BE2C (cell line): ENCODE measurements around the gene SRGAP1.

Source experiments
- DNase-seq: peaks from one replicate; pipeline ENCODE4 v3.0.0-alpha.2; 2020
- H3K27me3 ChIP-seq: fragments of 250-450 bp; sonication (Bioruptor Pico); 2 replicates; pipeline ENCODE4 v1.5.1; 2020; ENCODE audit warnings: mild to moderate bottlenecking
- H3K36me3 ChIP-seq: fragments of 250-450 bp; sonication (Bioruptor Pico); 2 replicates; pipeline ENCODE4 v1.5.1; 2020; ENCODE audit warnings: mild to moderate bottlenecking
- H3K4me1 ChIP-seq: fragments of 250-450 bp; sonication (Bioruptor Pico); 2 replicates; pipeline ENCODE4 v1.5.1; 2020
- H3K4me3 ChIP-seq: 2 replicates; pipeline ENCODE4 v1.5.1; 2011; ENCODE audit warnings: low read depth, low read length
- H3K9me3 ChIP-seq: fragments of 250-450 bp; sonication (Bioruptor Pico); 2 replicates; pipeline ENCODE4 v1.5.1; 2020
- CTCF ChIP-seq: IDR thresholded peaks from 2 replicates; pipeline ENCODE4 v1.5.1; 2012; ENCODE audit warnings: mild to moderate bottlenecking, low read depth, low read length

SRGAP1 gene

GRCh38 chr12:64018524-64018923 lies 174.0 kb downstream of the SRGAP1 start:
- Histone ChIP-seq H3K9me3 (no peaks in the 10 kb centered on the region), H3K4me3 (no peak overlapping the region), H3K27me3 (no peaks in the 10 kb centered on the region), H3K4me1 (peaks cover 6% of the 10 kb centered on the region; the same call in 1 of the 2 replicates), H3K36me3 (no peaks in the 10 kb centered on the region; the same call in 1 of the 2 replicates)
- no peak for DNase-seq
- TF ChIP-seq CTCF: no peak

- no peaks in the 10 kb centered on the region; the same call in 1 of the 2 replicates for H3K36me3 ChIP-seq
- DNase-seq: no peak
- no peak for TF ChIP-seq CTCF
- H3K27me3 ChIP-seq: no peaks in the 10 kb centered on the region
- peaks cover 6% of the 10 kb centered on the region; the same call in 1 of the 2 replicates for H3K4me1 ChIP-seq
- H3K4me3 ChIP-seq: no peak overlapping the region
- no peaks in the 10 kb centered on the region for H3K9me3 ChIP-seq
Measured at GRCh38 chr12:64019101-64019500, 174.6 kb downstream of the SRGAP1 start.

GRCh38 chr12:64019654-64020053 lies 175.2 kb downstream of the SRGAP1 start:
- no peak for TF ChIP-seq CTCF
- DNase-seq: no peak
- no peaks in the 10 kb centered on the region for H3K9me3 ChIP-seq

GRCh38 chr12:64025174-64025958 lies 180.9 kb downstream of the SRGAP1 start:
- DNase-seq: no peak
- TF ChIP-seq CTCF: no peak
- Histone ChIP-seq H3K4me1 (no peaks in the 10 kb centered on the region; the same call in 1 of the 2 replicates), H3K4me3 (no peak overlapping the region), H3K27me3 (no peaks in the 10 kb centered on the region), H3K36me3 (no peaks in the 10 kb centered on the region; the same call in 1 of the 2 replicates), H3K9me3 (no peaks in the 10 kb centered on the region)

More at GRCh38 chr12:64019654-64020053, 175.2 kb downstream of the SRGAP1 start:
- H3K4me3 ChIP-seq: no peak overlapping the region
- no peaks in the 10 kb centered on the region for H3K27me3 ChIP-seq
- H3K36me3 ChIP-seq: no peaks in the 10 kb centered on the region; the same call in 1 of the 2 replicates
- peaks cover 6% of the 10 kb centered on the region; the same call in 1 of the 2 replicates for H3K4me1 ChIP-seq

GRCh38 chr12:64027311-64027710 lies 182.8 kb downstream of the SRGAP1 start:
- DNase-seq: no peak
- H3K4me1 ChIP-seq: no peaks in the 10 kb centered on the region; the same call in 1 of the 2 replicates
- H3K9me3 ChIP-seq: no peaks in the 10 kb centered on the region
- H3K4me3 ChIP-seq: no peak overlapping the region
- H3K27me3 ChIP-seq: no peaks in the 10 kb centered on the region
- no peak for TF ChIP-seq CTCF
- no peaks in the 10 kb centered on the region; the same call in 1 of the 2 replicates for H3K36me3 ChIP-seq

GRCh38 chr12:64028541-64028940 lies 184.0 kb downstream of the SRGAP1 start:
- no peaks in the 10 kb centered on the region for H3K27me3 ChIP-seq
- H3K4me1 ChIP-seq: no peaks in the 10 kb centered on the region; the same call in 1 of the 2 replicates
- H3K36me3 ChIP-seq: no peaks in the 10 kb centered on the region; the same call in 1 of the 2 replicates
- no peak for TF ChIP-seq CTCF
- DNase-seq: no peak
- no peaks in the 10 kb centered on the region for H3K9me3 ChIP-seq
- no peak overlapping the region for H3K4me3 ChIP-seq
